ENCODE results near the gene ENOX2.

The ENOX2 gene

DNA sequence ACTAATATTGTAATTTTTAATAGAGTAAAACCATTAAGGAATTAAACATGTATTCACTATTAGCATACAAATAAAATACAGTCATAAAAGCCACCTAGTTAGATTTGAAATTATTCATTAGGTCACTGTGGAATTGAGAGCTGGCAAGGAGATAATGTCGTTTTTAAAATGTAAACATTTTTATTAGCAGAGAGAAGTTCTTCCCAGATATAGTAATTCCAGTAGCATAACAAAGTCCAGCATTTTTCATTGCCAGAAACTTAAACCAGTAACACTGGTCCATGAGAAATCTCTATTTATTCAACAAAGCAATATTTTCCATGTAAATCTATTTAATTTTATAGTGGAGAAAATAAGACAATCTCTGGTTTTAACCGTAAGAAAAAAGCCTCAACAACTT is 17.5 kb downstream of the ENOX2 start:
- DNase-seq (ENCODE audit: low read depth): no peak

DNA sequence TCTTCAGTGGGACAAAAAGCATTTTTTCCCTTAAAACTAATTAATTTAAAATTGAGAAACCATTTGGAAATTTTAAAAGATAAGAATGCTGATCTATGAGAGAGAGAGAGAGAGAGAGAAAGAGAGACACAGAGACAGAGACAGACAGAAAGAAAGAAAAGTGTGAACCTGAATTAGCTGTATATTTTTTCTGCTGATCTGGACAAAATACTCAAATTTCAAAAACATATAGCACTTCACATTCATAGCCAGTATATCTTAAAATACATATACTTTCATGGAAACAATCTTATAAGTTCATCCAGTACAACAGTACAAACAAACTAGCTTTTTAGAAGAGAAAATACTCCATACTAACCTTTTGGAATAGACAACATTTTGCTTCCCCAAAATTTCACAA is 18.4 kb downstream of the ENOX2 start:
- no peak for DNase-seq (ENCODE audit: low read depth)

DNA sequence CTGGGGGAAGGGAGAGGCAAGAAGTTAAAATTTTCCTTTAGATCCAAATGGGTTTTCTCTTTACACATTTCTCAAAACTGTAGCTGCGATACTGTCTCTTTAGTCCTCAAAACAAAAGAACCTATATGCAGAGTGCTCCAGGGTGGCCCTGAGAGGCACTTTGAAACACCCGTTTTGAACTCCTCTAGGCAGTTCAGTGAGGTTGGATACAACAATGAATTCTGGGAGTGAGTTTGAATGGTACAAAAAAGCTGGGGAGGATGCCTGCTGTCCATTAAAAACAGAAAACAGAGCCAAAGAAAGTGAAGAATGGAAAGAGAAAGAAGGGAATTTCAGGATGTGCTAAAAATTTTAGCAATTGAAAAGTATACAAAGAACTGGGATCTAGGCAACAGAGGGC is 23.1 kb downstream of the ENOX2 start:
- no peak for DNase-seq (ENCODE audit: low read depth)

DNA sequence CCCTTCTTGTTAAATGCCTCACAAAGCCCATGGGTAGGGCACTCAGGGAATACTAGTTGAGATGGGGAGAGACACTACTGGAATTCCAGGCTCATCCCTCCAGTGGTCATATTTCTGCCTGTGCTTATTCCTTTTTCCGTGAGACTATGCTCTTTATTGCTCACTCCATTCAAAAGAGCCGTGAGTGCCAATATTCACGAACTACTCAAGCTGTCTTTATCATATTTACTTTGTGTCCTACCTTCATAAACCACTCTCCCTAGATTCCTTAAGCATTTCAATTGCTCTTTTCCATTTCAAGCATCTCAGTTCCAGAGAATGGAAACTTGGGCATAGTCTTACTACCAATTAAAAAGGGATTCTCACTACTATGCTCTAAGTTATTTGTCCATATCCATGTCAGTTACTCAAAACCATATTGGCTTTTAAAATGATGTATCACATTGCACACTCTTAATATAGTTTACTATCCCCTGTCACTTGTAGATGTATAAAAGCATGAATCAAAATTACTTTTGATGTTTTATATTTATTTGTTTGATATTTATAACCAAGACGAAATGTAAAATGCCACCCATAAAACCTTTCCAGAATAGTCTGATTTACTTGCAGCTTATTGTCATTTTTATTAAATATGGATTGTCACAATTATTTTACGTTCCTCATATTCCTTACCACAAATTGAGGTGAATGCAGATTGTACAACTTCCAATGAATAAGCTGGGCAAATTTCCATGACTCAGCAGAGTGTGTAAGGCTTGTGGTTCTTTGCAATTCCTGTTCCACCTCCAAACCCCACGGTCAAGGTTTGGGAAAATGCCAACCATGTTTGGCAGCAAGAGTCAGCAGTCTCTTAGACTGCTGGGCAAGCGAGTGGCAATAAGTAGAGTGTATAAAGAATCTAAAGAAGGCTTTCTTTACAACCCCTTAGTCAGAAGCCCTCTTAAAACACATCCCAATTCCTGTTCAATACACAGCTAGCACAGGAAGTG is 24.4 kb downstream of the ENOX2 start:
- no peak for DNase-seq (ENCODE audit: low read depth)

DNA sequence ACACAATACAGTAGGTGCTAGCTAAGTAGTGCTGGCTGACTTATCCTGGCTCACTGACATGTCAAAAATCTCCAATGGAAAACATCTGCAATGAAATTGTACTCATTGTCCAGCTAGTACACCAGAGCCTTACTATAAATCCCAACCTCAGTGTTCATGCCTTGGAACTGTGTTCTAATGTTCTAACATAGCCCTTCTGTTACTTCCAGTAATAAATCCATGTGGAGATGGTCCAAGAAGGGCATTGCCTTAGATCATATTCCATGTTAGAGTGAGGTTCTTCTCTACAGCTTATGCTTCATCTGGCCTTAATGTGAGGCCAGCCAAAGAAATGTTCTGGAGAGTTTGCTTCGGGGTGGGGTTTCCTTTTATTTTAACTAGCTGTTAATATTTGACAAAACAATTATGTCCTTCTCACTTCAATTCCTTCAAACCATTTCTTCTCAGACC is 25.1 kb downstream of the ENOX2 start:
- DNase-seq (ENCODE audit: low read depth): no peak

DNA sequence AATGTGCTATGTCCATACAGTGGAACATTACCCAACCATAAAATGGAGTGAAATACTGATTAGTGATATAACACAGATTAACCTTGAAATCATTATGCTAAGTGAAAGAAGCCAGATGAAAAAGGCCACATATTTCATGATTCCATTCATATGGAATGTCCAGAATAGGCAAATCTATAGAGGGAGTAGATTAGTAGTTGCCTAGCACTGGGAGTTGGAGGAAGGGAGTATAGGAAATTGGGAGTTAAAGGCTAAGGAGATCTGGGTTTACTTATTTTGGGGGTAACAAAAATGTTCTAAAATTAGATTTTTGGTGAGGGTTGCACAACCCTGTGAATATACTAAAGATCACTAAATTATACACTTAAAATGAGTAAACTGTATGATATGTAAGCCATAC is 26.8 kb downstream of the ENOX2 start:
- no peak for DNase-seq (ENCODE audit: low read depth)

DNA sequence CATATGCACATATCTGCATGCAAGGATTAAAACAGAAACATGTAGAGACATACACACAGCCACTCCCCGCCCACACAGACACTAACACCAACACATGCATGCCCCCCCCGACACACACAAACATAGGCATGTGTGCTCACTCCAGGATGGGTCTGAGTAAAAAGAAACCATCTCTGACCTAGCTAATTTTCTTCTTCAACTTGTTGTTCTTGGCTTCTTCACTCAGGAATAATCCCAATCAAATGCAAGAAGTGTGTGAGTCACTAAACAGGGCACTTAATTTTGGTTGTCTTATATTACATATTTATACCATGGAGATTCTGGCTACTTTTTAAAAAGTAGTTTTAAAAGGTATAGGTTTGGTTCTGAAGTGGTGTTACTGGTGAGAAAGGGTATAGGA is 28.3 kb downstream of the ENOX2 start:
- DNase-seq (ENCODE audit: low read depth): no peak

DNA sequence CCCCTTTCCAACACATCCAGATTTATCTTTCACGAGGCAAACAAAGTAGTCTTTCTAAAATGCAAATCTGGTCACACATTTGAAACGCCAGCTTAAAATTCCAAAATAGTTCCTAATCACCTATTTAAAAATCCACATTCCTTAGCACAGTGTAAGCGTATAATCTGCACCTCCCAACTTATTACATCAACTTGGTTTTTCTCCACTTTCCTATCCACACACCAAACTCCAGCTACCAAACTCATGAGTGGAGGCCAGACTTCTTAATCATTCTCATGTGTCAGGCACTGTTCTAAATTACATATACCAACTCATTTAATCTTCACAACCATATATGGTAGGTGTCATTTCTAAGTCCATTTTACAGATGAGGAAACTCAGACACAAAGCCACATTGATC is 33.8 kb downstream of the ENOX2 start:
- no peak for DNase-seq (ENCODE audit: low read depth)

DNA sequence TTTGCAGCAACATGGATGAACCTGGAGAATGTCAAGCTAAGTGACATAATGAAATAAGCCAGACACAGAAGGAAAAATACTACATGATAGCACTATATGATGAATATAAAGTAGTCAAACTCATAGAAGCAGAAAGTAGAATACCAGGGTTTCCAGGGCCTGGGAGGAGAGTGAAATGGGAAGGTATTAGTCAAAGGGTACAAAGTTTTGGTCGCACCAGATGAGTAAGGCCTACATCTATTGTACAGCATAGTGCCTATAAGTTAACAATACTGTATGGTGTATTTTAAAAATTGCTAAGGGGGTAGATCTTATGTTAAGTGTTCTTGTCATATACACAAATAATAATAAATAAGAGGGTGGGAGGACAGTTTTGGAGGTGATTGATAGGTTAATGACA is 41.5 kb downstream of the ENOX2 start:
- no peak for DNase-seq (ENCODE audit: low read depth)

DNA sequence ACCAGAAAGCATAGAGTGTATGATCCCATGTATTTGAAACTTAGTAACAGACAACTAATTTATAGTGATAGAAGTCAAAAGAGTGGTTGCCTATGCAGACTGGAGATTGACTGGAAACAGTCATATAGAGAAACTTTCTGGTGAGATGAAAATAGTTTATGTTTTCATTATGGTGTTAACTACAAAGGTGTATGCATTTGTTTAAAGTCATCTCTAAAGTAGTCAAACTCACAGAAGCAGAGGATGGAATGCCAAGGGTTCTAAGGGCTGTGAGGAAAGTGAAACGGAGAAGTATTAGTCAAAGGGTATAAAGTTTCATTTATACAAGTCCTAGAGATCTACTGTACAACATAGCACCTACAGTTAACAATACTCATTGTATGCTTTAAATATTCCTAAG is 45.8 kb downstream of the ENOX2 start:
- DNase-seq (ENCODE audit: low read depth): no peak

DNA sequence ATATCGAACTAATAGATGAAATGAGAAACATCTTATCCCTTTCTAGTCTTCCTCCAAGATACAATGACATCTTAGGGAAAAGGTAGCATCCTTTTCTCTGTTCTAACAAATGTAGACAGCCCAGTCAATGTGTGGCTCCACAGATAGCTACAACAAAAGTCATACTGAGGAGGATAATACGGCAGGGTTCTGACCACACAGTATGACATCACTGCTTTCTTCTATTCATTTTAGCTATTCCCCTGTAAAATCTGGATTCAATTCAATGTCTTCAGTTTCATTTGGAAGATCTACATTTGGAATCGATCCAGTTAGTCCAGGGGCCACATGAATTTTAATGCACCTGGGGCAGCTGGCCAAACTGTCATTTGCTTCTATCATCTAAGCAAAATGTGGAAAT is 51.4 kb downstream of the ENOX2 start:
- no peak for DNase-seq (ENCODE audit: low read depth)

DNA sequence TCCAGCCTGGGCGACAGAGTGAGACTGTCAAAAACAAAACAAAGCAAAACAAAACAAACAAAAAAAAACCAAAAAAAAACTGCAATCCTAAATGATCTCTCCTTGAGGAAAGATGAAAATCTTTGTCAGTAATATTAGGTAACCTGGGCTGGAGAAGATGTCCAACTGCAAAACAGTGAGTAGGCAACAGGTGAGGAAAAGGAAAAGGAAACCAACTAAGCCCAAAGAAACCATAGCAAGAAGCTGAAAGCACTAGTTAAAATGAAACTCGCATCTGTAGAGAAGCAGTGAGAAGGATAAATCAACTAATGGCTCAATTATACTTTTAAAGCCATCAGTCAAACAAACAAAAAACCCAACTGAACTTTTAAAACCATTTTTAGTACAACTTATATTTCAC is 54.2 kb downstream of the ENOX2 start:
- DNase-seq (ENCODE audit: low read depth): no peak

DNA sequence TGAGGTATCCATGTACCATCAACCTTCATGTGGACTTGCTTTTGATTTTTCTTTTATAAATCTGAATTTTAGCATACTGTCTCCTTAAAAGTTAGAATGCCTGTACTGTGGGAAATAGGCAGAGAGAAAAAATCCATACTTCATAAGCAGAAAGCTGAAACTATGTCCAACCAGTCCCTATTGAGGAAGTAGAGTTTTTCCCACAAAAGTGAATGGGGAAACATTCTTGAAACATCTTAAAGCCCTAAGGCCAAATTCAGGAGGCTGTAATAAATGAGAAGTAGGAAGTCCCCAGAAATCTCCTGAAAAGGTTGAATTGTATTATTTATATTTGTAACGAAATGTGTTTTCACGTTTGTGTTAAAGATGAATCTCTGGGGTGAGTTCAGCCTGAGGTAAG is 56.3 kb downstream of the ENOX2 start:
- no peak for DNase-seq (ENCODE audit: low read depth)

DNA sequence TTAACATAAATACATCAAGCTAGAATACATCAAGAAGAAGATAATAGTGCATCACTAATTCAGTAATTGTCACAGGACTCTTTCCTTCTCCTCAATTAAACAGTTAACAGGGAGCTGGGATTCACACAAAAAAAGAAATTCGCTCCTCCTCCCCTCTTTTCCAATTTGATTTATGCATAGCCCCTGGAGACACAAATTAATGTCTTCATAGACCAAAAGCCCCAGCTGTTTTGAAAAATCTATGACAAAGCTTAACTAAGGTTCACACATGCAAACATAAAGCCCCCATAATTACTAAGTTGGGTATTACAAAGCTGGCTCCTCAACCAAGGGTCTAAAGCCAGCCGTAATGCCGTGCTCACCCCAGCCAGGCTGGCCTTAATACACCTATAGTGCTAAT is 61.2 kb downstream of the ENOX2 start:
- no peak for DNase-seq (ENCODE audit: low read depth)

DNA sequence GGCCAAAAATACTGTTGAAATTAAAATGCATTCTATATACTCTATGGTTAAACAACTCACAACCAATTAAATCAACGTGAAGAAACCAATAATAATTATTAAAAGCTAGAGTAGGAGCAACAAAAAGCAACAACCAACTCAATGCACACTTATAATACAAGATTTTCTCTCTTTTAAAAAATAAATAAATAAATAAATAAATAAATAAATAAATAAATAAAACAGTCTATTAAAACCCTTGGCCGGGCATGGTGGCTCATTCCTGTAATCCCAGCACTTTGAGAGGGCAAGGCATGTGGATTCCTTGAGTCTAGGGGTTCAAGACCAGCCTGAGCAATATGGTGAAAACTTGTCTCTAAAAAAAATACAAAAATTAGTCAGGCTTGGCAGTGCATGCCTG is 62.7 kb downstream of the ENOX2 start:
- DNase-seq (ENCODE audit: low read depth): no peak

DNA sequence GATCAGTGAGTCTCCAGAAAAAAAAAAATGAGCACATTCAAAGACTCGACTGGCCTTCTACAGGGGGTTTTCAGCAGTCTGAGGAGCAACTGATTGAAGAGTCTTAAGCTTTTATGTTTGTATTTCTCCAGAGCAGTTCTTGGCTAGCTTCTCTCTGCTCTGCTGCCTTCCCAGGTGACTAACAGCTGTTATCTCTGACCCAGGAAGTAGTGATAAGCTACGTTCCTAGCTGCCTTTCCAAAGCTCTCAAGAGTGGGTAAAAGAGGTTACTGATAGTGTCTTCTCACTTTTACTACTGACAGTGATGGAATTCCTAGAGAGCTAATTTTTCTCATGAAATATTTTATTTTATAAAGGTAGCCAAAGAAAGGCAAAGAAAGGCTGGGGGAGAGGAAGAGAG is 66.6 kb downstream of the ENOX2 start:
- DNase-seq (ENCODE audit: low read depth): no peak

DNA sequence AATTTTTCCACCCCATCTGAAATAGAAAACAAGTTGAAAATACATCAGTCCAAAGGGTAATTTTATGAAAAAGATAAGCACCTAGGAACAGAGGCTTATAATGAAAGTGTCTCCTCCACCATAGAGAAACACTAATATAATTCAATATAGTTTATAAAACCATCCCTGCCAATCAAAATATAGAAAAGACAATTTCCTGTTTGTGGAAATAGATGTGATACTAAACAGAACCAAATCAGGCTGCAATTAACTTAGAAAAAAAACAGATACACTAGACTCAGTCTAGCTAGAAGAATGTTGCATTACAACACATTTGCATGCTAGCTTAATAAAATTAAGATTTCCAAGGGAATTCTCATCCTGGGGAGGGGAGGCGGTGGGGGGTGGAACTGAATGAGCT is 68.2 kb downstream of the ENOX2 start:
- DNase-seq (ENCODE audit: low read depth): no peak

DNA sequence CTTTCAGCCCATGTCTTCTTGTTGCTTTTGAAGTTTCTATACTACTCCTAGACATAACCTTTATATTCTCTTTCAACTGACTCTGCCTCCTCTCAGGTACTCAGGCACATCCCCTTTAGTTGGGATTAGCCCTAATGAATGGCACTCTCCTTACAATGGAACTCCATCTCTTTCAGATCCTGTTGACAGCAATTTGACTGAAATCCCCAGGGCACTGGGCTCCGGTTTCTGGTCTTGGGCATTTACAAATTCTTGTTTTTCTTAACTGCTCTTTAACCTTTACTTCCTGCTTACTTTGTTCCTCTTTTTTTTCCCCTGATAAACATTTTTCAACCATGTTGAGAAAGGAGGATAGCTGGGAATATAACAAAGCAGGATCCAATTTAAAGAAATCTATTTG is 68.9 kb downstream of the ENOX2 start:
- DNase-seq (ENCODE audit: low read depth): no peak

DNA sequence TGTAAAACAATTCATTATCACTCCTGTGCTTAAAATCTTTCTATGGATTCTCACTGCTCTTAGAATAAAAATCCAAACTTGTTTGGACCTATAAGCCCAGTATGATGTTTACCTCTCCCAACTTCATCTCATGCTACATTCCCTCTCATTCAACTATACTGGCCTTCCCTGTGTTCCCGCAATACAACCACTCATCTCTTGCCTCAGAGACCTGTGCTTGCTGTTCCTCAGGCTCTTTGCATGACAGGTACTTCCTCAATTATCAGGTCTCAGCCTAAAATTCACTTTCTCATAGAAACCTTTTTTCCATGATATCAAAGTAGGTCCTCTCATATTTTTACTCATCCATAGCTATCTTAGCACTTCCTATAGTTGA is 71.7 kb downstream of the ENOX2 start:
- no peak for DNase-seq (ENCODE audit: low read depth)

DNA sequence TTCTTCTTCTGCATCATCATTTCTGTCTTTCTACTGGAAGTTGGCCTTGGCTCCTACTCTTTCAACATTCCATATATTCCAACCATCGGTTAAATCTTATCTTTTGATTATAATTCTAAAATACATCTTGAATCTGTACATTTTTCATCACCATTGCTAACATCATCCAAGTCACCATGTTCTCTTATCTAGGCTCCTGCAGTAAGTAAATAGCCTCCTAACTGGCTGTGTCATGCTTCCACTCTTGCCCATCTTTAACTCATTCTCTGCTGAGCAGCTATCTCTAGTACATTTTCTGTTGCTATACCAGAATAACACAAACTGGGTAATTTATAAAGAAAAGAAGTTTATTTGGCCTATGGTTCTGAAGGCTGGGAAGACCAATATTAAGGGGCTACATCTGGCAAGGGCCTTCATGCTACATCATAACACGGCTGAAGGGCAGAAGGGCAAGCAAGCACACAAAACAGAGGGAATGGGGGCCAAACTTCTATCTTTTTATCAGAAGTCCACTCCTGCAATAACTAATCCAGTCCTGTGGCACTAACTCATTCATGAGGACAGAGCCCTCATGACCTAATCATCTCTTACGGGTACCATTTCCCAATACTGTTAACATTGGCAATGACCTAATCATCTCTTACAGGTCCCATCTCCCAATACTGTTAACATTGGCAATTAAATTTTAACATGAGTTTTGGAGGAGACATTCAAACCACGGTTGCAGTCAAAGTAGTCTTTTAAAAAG is 72.2 kb downstream of the ENOX2 start:
- DNase-seq (ENCODE audit: low read depth): no peak

DNA sequence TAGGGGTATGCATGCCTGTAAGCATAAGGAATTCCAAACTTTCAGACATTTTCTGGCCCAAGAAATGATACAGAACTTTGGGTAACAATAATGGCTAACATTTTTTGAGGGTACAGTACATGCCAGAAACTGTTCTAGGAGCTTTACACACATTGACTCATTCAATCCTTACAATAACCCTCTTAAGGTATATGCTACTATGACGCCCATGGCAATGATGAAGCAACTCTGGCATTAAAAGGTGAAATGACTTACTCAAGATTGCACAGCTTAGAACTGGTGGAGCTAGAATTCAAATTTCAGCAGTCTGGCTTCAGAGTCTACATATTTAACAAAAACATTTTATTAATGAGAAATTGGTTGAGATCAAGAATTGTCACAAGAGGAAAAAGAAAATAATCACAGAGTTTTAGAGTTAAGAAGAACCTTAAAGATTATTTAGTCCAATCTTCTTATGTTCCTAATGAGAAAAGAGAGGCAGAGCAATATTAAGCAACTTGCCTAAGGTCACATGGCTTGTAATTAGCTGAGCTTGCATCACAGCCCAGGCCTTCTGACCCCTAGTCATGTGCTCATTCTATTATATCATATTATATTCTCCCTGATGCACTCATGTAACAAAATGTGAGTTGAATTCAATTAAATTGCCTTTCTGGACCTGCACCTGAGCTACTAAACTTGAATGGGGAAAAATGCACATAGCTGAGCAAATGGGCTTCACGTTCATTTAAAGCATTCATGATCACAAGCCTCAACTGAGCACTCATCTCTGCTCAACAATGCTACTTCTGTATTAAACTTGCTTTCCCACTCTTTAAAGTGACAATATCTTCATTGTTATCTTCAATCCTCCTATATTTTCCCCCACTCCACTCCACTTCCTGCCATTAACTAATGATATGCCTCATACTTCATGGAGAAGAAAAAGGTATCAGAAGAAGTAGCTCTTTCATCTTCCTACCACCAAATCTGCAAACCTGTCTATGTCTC is 73.2 kb downstream of the ENOX2 start:
- DNase-seq (ENCODE audit: low read depth): no peak

DNA sequence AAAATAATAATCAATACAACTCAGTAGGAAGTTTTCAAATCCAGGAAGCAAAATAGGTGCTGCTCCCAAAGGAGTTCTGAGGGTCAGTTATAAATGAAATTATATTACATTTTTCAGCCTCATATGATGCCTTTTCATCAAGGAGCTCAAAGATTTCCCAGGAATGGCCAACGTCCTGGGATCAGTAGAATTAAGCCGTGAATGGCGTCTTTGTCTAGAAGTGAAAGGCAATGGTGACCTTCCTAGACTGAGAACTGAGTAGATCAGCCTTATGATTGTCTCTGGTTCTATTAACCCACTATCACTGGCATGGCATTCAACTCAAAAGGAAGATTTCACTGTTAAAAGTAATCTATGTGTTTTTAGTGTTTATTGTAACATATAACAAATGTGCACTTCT is 74.4 kb downstream of the ENOX2 start:
- DNase-seq (ENCODE audit: low read depth): no peak

Measured in stimulated activated CD8-positive, alpha-beta memory T cell treated with anti-CD3 and anti-CD28 coated beads, Interleukin-4, amount 100 ng/mL, for 24 hours (primary cell).